Measurements from ENCODE around the gene FAM13C. TPM values are rescaled to one million over a fixed set of nuclear protein-coding genes. Genes with fewer than 3 reads are reported as not detected.
A peak's percentile ranks its signal among the peaks of the same experiment; 100 is the strongest.

Gene FAM13C
- total RNA-seq, 4 donors from 2014 or later, result 1.8 to 47.9 (median 5.7) TPM

DNA sequence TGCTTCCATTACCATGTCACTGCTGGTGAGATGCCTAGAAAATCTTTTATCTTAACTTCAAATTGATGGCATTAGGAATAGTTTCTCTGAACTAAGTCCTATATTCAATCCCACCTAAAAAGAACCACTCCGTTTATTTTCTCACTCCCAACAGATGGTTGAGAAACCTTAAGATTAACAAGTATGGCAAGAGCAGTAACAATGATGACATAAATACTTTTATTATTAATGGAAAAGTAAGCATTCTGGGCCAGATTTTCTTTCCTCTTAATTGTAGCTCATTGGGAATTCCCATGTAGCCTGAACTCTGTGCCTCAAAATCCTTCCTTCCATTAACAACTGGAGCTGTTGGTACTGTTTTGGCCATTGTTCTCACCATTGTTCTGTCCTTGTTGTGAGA is 21.1 kb upstream of the FAM13C start:
- no peak for DNase-seq
- H3K27me3 ChIP-seq, result no peaks in the 10 kb centered on the region
- peak overlapping the region in 3 of 4 donors; percentile 11 to 35 (median 32) for H3K27ac ChIP-seq
- no peaks in the 10 kb centered on the region for H3K36me3 ChIP-seq
- no peaks in the 10 kb centered on the region for H3K9me3 ChIP-seq
- no peaks in the 10 kb centered on the region for H3K4me1 ChIP-seq
- H3K4me3 ChIP-seq, result no peak overlapping the region
- TF ChIP-seq, protein P1, sequence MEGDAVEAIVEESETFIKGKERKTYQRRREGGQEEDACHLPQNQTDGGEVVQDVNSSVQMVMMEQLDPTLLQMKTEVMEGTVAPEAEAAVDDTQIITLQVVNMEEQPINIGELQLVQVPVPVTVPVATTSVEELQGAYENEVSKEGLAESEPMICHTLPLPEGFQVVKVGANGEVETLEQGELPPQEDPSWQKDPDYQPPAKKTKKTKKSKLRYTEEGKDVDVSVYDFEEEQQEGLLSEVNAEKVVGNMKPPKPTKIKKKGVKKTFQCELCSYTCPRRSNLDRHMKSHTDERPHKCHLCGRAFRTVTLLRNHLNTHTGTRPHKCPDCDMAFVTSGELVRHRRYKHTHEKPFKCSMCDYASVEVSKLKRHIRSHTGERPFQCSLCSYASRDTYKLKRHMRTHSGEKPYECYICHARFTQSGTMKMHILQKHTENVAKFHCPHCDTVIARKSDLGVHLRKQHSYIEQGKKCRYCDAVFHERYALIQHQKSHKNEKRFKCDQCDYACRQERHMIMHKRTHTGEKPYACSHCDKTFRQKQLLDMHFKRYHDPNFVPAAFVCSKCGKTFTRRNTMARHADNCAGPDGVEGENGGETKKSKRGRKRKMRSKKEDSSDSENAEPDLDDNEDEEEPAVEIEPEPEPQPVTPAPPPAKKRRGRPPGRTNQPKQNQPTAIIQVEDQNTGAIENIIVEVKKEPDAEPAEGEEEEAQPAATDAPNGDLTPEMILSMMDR (IDR thresholded peaks at IDR 0.05), result no peak
- no peak for TF ChIP-seq POLR2A (IDR thresholded peaks at IDR 0.05)

DNA sequence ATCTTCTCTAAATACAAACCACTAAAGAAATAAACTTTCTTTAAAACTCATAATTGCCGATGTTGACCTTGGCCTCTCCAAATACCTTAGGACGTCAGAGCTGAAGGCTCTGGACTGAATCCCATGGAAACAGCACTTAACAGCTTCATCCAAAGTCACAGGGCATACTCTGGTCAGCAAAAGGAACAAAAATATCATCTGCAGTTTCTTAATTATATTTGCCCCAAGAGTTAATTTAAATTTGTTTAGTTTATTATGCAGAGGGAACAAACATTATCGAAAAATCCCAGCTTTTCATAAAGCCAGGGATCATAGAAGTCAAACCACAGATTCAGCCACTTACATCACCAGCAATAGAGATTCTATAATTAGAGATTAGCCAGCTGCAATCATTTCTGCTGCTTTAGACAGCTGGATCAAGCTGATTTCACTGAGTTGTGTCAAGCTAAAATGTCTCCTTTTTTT is 20.5 kb upstream of the FAM13C start:
- Histone ChIP-seq H3K27ac (peak overlapping the region in 2 of 4 donors; percentile 32 to 41), H3K4me1 (no peaks in the 10 kb centered on the region), H3K36me3 (no peaks in the 10 kb centered on the region), H3K4me3 (no peak overlapping the region), H3K27me3 (no peaks in the 10 kb centered on the region), H3K9me3 (no peaks in the 10 kb centered on the region)
- DNase-seq, result no peak
- TF ChIP-seq, protein P1 (IDR thresholded peaks at IDR 0.05), result no peak
- TF ChIP-seq POLR2A (IDR thresholded peaks at IDR 0.05), result no peak

DNA sequence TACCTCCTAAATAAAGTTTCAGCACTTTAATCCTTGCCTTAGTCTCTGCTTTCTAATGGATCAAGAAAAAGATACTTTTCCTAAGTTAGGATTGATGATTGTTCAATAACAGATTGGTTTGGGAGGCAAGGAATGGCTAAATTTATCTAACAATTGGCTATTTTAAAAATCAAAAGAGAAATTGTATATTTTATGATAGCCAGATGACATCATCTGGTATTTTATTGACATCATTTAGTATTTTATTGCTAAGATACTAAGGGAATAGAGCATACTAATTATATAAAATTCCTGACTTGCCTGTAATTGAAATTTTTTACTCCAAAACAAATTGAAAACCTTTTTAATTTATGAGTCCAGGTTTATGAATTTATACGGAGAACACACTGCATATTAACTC is 19.3 kb upstream of the FAM13C start:
- H3K9me3 ChIP-seq, result no peaks in the 10 kb centered on the region
- no peaks in the 10 kb centered on the region for H3K27me3 ChIP-seq
- TF ChIP-seq POLR2A (IDR thresholded peaks at IDR 0.05), result no peak
- TF ChIP-seq, protein P1 (IDR thresholded peaks at IDR 0.05), result no peak
- H3K36me3 ChIP-seq, result no peaks in the 10 kb centered on the region
- no peaks in the 10 kb centered on the region for H3K4me1 ChIP-seq
- H3K4me3 ChIP-seq, result no peak overlapping the region
- H3K27ac ChIP-seq, result no peak overlapping the region
- DNase-seq, result no peak

DNA sequence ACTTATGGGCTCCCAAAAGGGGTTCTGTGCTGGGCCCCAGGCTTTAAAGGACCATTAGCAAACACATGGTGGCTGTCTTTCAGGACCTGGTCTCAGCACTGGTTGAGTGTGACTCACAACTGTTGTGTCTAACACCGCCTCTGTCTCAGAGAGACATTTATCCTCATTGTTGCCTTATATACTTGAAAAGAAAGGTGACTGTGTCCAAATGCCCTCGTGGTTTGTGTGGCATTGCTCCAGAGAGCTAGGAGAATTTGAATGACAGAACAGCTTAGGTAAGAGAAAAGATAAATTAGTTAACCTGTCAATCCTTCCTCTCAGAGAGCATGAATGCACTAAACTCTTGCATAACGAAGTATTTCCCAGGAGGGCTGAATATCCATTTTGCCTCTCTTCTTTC is 14.5 kb upstream of the FAM13C start:
- no peaks in the 10 kb centered on the region for H3K36me3 ChIP-seq
- no peaks in the 10 kb centered on the region for H3K4me1 ChIP-seq
- DNase-seq, result no peak
- H3K27me3 ChIP-seq, result no peaks in the 10 kb centered on the region
- H3K4me3 ChIP-seq, result no peak overlapping the region
- TF ChIP-seq POLR2A (IDR thresholded peaks at IDR 0.05), result no peak
- TF ChIP-seq, protein P1 (IDR thresholded peaks at IDR 0.05), result no peak
- no peak overlapping the region for H3K27ac ChIP-seq
- H3K9me3 ChIP-seq, result no peaks in the 10 kb centered on the region

DNA sequence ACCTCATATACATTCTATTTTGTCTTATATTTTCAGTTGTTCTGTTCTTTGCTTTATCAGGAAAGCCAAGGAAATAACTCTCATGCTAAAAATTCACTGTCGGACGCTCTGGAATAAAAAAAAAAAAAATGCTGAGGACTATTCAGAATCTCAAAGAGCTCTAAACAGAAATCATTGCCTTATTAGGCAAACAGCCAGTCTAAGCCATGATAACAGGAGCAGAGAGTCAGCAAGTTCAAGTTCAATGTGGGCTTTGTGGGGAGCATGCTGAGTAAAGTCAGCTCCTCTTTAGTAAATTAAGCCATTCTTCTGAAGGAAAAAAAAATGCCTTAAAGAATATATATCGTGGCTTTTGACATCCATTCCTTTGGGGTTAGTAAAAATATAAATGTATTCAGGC is 13.6 kb upstream of the FAM13C start:
- TF ChIP-seq, protein P1 (IDR thresholded peaks at IDR 0.05), result no peak
- no peak for TF ChIP-seq POLR2A (IDR thresholded peaks at IDR 0.05)
- Histone ChIP-seq H3K27me3 (no peaks in the 10 kb centered on the region), H3K27ac (no peak overlapping the region), H3K4me3 (no peak overlapping the region), H3K4me1 (no peaks in the 10 kb centered on the region), H3K36me3 (no peaks in the 10 kb centered on the region), H3K9me3 (no peaks in the 10 kb centered on the region)
- no peak for DNase-seq

DNA sequence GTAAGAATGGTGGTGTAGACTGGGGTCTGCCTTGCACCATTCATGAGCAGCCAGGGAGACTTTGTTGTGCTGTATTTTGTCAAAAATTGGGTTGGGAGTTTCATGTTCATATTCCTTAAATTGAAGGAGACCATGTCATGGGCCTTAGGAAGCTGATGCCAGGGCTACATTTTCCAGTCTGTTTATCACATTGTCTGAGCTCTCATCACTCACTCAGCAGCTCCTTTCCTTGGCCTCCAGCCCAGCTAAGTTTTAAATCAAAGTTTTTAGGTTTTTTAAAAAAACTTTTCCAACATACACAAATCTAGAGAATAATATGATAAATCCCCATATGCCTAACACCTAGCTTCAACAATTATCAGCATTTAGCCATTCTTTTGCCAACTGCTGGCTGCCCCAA is 12.6 kb upstream of the FAM13C start:
- H3K36me3 ChIP-seq, result no peaks in the 10 kb centered on the region
- no peak for TF ChIP-seq POLR2A (IDR thresholded peaks at IDR 0.05)
- TF ChIP-seq, protein P1 (IDR thresholded peaks at IDR 0.05), result no peak
- no peaks in the 10 kb centered on the region for H3K9me3 ChIP-seq
- no peak for DNase-seq
- H3K27me3 ChIP-seq, result no peaks in the 10 kb centered on the region
- H3K4me1 ChIP-seq, result no peaks in the 10 kb centered on the region
- no peak overlapping the region for H3K4me3 ChIP-seq
- H3K27ac ChIP-seq, result no peak overlapping the region

Measured in Peyer's patch (tissue), 4 donors.